ENCODE results near the gene UNC5A.

- no peak for TF ChIP-seq REST (IDR thresholded peaks at IDR 0.05; ENCODE audit: insufficient read depth in 1 of 2, low read depth in 2 of 2, low read length in 2 of 2)
- TF ChIP-seq TAF1 (IDR thresholded peaks at IDR 0.05; ENCODE audit: borderline replicate concordance, insufficient read depth, low read length): no peak
- no peak for TF ChIP-seq POLR2AphosphoS5 (IDR thresholded peaks at IDR 0.05; ENCODE audit: low read depth, low read length)
- no peak for TF ChIP-seq FOXP2 (optimal IDR thresholded peaks at IDR 0.05; ENCODE audit: borderline replicate concordance, extremely low read depth, extremely low read length, insufficient read depth)
- no peak for TF ChIP-seq SIN3A (IDR thresholded peaks at IDR 0.05; ENCODE audit: borderline replicate concordance, insufficient read depth, low read length)
These were observed 12.6 kb downstream of the UNC5A start for GRCh38 chr5:176822793-176823481.

Measured in PFSK-1 (cell line).